ENCODE results near the gene ITGAD. TPM values are rescaled to one million over a fixed set of nuclear protein-coding genes. Genes with fewer than 3 reads are reported as not detected.
A peak's percentile ranks its signal among the peaks of the same experiment; 100 is the strongest.
"Not testable (repeated sequence)": the region's sequence is repeated elsewhere in the genome, so short reads cannot be mapped to it uniquely, and the experiment has no call there.

Gene ITGAD
- total and polyA plus RNA-seq, 4 donors, result 0.04 to 3.6 (median 2.1) TPM

DNA sequence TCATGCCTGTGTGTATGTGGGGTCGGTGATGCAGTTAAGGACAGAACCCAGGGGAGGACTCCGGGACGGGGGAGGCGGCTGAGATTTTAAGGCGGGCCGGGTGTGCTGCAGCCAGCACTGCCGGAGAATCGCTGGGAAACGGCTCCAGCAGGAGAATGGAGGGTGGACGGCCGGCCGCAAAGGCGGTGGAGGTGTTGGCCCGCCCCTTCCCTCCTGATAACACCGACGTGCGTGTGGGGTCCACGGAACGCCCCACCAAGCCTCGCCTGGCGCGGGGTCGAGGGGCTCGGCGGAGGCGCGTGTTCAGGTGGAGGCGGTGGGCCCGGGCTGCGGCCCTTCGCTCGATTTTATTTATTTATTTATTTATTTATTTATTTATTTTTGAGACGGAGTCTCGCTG is 48.8 kb downstream of the ITGAD start:
- Histone ChIP-seq H3K4me1 (ENCODE audit: control insufficient read depth in 4 of 4, insufficient read depth in 4 of 4, low read length in 3 of 4) (peaks cover 0 to 9% (median 3%) of the 10 kb centered on the region in 4 donors), H3K27me3 (ENCODE audit: control insufficient read depth in 4 of 4, insufficient read depth in 4 of 4, low read length in 3 of 4) (no peaks in the 10 kb centered on the region), H3K9me3 (ENCODE audit: control insufficient read depth in 4 of 4, low read length in 3 of 4) (no peaks in the 10 kb centered on the region), H3K4me3 (ENCODE audit: low read depth in 1 of 3, low read length in 3 of 3) (peak overlapping the region in 1 of 3 donors; percentile 79), H3K36me3 (ENCODE audit: control insufficient read depth in 4 of 4, insufficient read depth in 3 of 4, low read depth in 1 of 4, low read length in 3 of 4) (no peaks in the 10 kb centered on the region), H3K9ac (ENCODE audit: low read depth in 1 of 2, low read length in 2 of 2) (no peak overlapping the region), H3K27ac (ENCODE audit: low read depth in 1 of 2, low read length in 2 of 2) (no peak overlapping the region)
- 60% methylated on average over 34 of the region's 34 CpGs for WGBS
- no peak for TF ChIP-seq JUND (IDR thresholded peaks at IDR 0.05)
- no peak for DNase-seq (ENCODE audit: low spot score)

DNA sequence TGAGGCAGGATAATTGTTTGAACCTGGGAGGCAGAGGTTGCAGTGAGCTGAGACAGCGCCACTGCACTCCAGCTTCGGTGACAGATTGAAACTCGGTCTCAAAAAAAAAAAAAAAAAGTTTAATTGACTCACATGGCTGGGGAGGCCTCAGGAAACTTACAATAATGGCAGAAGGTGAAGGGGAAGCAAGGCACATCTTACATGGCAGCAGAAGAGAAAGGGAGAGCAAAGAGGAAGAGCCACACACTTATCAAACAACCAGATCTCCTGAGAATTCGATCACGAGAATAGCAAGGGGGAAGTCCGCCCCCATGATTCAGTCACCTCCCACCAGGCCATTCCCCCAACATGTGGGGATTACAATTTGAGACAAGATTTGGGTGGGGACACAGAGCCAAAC is 52.8 kb downstream of the ITGAD start:
- H3K4me3 ChIP-seq (ENCODE audit: low read depth in 1 of 3, low read length in 3 of 3); H3K27me3 ChIP-seq (ENCODE audit: control insufficient read depth in 4 of 4, insufficient read depth in 4 of 4, low read length in 3 of 4); H3K9me3 ChIP-seq (ENCODE audit: control insufficient read depth in 4 of 4, low read length in 3 of 4); H3K4me1 ChIP-seq (ENCODE audit: control insufficient read depth in 4 of 4, insufficient read depth in 4 of 4, low read length in 3 of 4); H3K36me3 ChIP-seq (ENCODE audit: control insufficient read depth in 4 of 4, insufficient read depth in 3 of 4, low read depth in 1 of 4, low read length in 3 of 4); H3K9ac ChIP-seq (ENCODE audit: low read depth in 1 of 2, low read length in 2 of 2); DNase-seq (ENCODE audit: low spot score); H3K27ac ChIP-seq (ENCODE audit: low read depth in 1 of 2, low read length in 2 of 2): not testable (repeated sequence)
- 83% methylated on average over 6 of the region's 6 CpGs for WGBS

DNA sequence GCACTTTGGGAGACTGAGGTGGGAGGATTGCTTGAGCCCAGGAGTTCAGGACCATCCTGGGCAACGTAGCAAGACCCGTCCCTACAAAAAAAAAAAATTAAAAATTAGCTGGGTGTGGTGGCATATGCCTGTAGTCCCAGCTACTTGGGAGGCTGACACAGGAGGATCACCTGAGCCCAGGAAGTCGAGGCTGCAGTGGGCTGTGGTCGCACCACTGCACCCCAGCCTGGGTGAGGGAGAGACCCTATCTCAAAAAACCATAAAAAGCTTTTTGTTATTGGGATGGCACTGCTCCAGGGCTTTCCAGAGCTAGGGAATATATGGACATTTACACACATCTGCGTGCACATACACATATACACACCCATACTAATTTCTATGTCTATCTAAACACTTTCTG is 58.1 kb downstream of the ITGAD start:
- no peak overlapping the region for H3K27ac ChIP-seq (ENCODE audit: low read depth in 1 of 2, low read length in 2 of 2)
- TF ChIP-seq FOXA2 (IDR thresholded peaks at IDR 0.05) (no peak), RAD21 (IDR thresholded peaks at IDR 0.05) (no peak), FOXA1 (IDR thresholded peaks at IDR 0.05) (no peak), NR2F2 (IDR thresholded peaks at IDR 0.05) (no peak), SP1 (IDR thresholded peaks at IDR 0.05) (no peak), RXRA (IDR thresholded peaks at IDR 0.05) (no peak), YY1 (IDR thresholded peaks at IDR 0.05) (no peak), TAF1 (conservative IDR thresholded peaks at IDR 0.05) (no peak)
- TF ChIP-seq, protein P1, sequence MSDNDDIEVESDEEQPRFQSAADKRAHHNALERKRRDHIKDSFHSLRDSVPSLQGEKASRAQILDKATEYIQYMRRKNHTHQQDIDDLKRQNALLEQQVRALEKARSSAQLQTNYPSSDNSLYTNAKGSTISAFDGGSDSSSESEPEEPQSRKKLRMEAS (IDR thresholded peaks at IDR 0.05), result no peak
- TF ChIP-seq, protein P2, sequence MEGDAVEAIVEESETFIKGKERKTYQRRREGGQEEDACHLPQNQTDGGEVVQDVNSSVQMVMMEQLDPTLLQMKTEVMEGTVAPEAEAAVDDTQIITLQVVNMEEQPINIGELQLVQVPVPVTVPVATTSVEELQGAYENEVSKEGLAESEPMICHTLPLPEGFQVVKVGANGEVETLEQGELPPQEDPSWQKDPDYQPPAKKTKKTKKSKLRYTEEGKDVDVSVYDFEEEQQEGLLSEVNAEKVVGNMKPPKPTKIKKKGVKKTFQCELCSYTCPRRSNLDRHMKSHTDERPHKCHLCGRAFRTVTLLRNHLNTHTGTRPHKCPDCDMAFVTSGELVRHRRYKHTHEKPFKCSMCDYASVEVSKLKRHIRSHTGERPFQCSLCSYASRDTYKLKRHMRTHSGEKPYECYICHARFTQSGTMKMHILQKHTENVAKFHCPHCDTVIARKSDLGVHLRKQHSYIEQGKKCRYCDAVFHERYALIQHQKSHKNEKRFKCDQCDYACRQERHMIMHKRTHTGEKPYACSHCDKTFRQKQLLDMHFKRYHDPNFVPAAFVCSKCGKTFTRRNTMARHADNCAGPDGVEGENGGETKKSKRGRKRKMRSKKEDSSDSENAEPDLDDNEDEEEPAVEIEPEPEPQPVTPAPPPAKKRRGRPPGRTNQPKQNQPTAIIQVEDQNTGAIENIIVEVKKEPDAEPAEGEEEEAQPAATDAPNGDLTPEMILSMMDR (IDR thresholded peaks at IDR 0.05; ENCODE audit: low read depth, low read length, missing input control), result no peak
- TF ChIP-seq, protein P3, sequence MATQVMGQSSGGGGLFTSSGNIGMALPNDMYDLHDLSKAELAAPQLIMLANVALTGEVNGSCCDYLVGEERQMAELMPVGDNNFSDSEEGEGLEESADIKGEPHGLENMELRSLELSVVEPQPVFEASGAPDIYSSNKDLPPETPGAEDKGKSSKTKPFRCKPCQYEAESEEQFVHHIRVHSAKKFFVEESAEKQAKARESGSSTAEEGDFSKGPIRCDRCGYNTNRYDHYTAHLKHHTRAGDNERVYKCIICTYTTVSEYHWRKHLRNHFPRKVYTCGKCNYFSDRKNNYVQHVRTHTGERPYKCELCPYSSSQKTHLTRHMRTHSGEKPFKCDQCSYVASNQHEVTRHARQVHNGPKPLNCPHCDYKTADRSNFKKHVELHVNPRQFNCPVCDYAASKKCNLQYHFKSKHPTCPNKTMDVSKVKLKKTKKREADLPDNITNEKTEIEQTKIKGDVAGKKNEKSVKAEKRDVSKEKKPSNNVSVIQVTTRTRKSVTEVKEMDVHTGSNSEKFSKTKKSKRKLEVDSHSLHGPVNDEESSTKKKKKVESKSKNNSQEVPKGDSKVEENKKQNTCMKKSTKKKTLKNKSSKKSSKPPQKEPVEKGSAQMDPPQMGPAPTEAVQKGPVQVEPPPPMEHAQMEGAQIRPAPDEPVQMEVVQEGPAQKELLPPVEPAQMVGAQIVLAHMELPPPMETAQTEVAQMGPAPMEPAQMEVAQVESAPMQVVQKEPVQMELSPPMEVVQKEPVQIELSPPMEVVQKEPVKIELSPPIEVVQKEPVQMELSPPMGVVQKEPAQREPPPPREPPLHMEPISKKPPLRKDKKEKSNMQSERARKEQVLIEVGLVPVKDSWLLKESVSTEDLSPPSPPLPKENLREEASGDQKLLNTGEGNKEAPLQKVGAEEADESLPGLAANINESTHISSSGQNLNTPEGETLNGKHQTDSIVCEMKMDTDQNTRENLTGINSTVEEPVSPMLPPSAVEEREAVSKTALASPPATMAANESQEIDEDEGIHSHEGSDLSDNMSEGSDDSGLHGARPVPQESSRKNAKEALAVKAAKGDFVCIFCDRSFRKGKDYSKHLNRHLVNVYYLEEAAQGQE (IDR thresholded peaks at IDR 0.05), result no peak
- H3K9me3 ChIP-seq (ENCODE audit: control insufficient read depth in 4 of 4, low read length in 3 of 4), result no peaks in the 10 kb centered on the region
- WGBS, result 90% methylated on average over 5 of the region's 5 CpGs
- no peak for DNase-seq (ENCODE audit: low spot score)
- no peak overlapping the region for H3K4me3 ChIP-seq (ENCODE audit: low read depth in 1 of 3, low read length in 3 of 3)
- no peaks in the 10 kb centered on the region for H3K27me3 ChIP-seq (ENCODE audit: control insufficient read depth in 4 of 4, insufficient read depth in 4 of 4, low read length in 3 of 4)
- no peaks in the 10 kb centered on the region for H3K36me3 ChIP-seq (ENCODE audit: control insufficient read depth in 4 of 4, insufficient read depth in 3 of 4, low read depth in 1 of 4, low read length in 3 of 4)
- H3K9ac ChIP-seq (ENCODE audit: low read depth in 1 of 2, low read length in 2 of 2), result no peak overlapping the region
- peaks cover 6 to 30% (median 15%) of the 10 kb centered on the region in 4 donors for H3K4me1 ChIP-seq (ENCODE audit: control insufficient read depth in 4 of 4, insufficient read depth in 4 of 4, low read length in 3 of 4)
